Sigmoid colon (tissue), 7 donors: Measurements from ENCODE around the gene CELSR2. TPM values are rescaled to one million over a fixed set of nuclear protein-coding genes. Genes with fewer than 3 reads are reported as not detected.

Experiments
- DNase-seq: peaks from one replicate; pipeline ENCODE4 v3.0.0-alpha.2; 2019
- H3K27ac ChIP-seq, 4 donors: fragments of 200-600 bp; sonication (generic); one replicate each; pipeline ENCODE4 v1.5.1; 2016 to 2019; ENCODE audit warnings: mild to moderate bottlenecking in 1 of 4
- H3K27me3 ChIP-seq, 3 donors: fragments of 200-600 bp; sonication (generic); one replicate each; pipeline ENCODE4 v1.5.1; 2019; ENCODE audit warnings: mild to moderate bottlenecking in 1 of 3
- H3K36me3 ChIP-seq, 4 donors: fragments of 200-600 bp; sonication (generic); one replicate each; pipeline ENCODE4 v1.5.1; 2016 to 2019
- H3K4me1 ChIP-seq, 4 donors: fragments of 200-600 bp; sonication (generic); one replicate each; pipeline ENCODE4 v1.5.1; 2017 to 2019
- H3K4me3 ChIP-seq, 4 donors: fragments of 200-600 bp; sonication (generic); one replicate each; pipeline ENCODE4 v1.5.1; 2017 to 2019; ENCODE audit warnings: mild to moderate bottlenecking in 2 of 4, moderate library complexity in 1 of 4
- H3K9me3 ChIP-seq, 4 donors: fragments of 200-600 bp in 3 of 4; sonication (generic) in 3 of 4; one replicate each; pipeline versions ENCODE4 v1.5.1 to v1.6.1; 2013 to 2019
- EP300 ChIP-seq, 4 donors: sonication (generic); formaldehyde crosslinking; IDR thresholded peaks; one replicate each; pipeline ENCODE4 v1.6.1; 2017; ENCODE audit warnings: antibody characterized with exemption in 4 of 4
- POLR2A ChIP-seq, 2 donors: fragments of 450-650 bp; IDR thresholded peaks; one replicate each; pipeline ENCODE4 v1.6.1; 2016; ENCODE audit warnings: antibody characterized with exemption in 2 of 2, mild to moderate bottlenecking in 2 of 2, moderate library complexity in 2 of 2
- POLR2AphosphoS5 ChIP-seq, 4 donors: sonication (generic); formaldehyde crosslinking; IDR thresholded peaks; one replicate each; pipeline ENCODE4 v1.6.1; 2017; ENCODE audit warnings: antibody characterized with exemption in 4 of 4
- WGBS, 2 donors: extraction: QIAGEN DNeasy Blood & Tissue Kit; methylation state at CpG; one replicate each; pipeline ENCODE4 v1.1.7; 2013; 5-methylcytosine and 5-hydroxymethylcytosine counted together
- intact Hi-C: fragments of 100-400 bp; cut with DNase I; formaldehyde crosslinking; loops from one replicate; pipeline ENCODE4 v1.15.1; 2023
- polyA plus RNA-seq, 3 donors: library from polyadenylated mRNA; stranded (reverse); fragments of 200-250 nt; gene quantifications; one replicate each; pipeline ENCODE4 v1.2.3, GENCODE V29; 2013
- total RNA-seq, 4 donors: library from RNA; depleted of rRNA; stranded (reverse); fragments of >200 nt; gene quantifications; one replicate each; pipeline ENCODE4 v1.1.0, GENCODE V29; 2016
- TF ChIP-seq, protein P1 (sequence below), 4 experiments: fragments of 450-650 bp in 3 of 4; fragments of 200-600 bp in 1 of 4; IDR thresholded peaks; one replicate each; pipeline ENCODE4 v1.5.1; 2016 to 2019; ENCODE audit warnings: antibody characterized with exemption in 4 of 4, mild to moderate bottlenecking in 3 of 4, moderate library complexity in 2 of 4
- donor health status: healthy with polysubstance abuse.
- donor health status: Bipolar disorder and iron deficiency.
- donor health status: healthy.

The CELSR2 gene
- total and polyA plus RNA-seq, 7 donors = under 0.01 to 10.8 (median 3.6) TPM

DNA sequence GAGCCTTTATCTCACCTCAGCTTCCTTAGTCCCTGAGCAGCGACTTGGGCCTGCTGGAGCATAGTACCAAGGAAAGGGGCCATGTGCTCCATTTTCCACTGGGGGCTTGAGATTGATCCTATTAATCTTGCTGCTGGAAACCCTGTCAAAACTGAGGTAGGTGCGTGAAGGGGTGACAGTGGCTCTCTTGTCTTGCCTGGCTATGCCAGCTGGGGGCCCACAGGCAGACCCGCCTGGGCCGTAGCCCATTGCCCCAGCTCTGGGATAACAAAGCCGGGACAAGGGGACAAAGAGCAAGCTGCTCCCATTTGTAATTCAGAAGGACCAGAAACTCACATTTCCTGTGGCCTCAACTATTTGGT is 10.3 kb upstream of the CELSR2 start:
- intact Hi-C loops = no loop called here
- H3K27ac ChIP-seq = no peak overlapping the region
- peaks cover 0 to 25% (median 21%) of the 10 kb centered on the region in 4 donors for H3K4me1 ChIP-seq
- no peaks in the 10 kb centered on the region for H3K27me3 ChIP-seq
- H3K9me3 ChIP-seq = no peaks in the 10 kb centered on the region
- TF ChIP-seq POLR2AphosphoS5 (IDR thresholded peaks at IDR 0.05) = no peak
- TF ChIP-seq POLR2A (IDR thresholded peaks at IDR 0.05) = no peak
- TF ChIP-seq EP300 (IDR thresholded peaks at IDR 0.05) = no peak
- TF ChIP-seq, protein P1, sequence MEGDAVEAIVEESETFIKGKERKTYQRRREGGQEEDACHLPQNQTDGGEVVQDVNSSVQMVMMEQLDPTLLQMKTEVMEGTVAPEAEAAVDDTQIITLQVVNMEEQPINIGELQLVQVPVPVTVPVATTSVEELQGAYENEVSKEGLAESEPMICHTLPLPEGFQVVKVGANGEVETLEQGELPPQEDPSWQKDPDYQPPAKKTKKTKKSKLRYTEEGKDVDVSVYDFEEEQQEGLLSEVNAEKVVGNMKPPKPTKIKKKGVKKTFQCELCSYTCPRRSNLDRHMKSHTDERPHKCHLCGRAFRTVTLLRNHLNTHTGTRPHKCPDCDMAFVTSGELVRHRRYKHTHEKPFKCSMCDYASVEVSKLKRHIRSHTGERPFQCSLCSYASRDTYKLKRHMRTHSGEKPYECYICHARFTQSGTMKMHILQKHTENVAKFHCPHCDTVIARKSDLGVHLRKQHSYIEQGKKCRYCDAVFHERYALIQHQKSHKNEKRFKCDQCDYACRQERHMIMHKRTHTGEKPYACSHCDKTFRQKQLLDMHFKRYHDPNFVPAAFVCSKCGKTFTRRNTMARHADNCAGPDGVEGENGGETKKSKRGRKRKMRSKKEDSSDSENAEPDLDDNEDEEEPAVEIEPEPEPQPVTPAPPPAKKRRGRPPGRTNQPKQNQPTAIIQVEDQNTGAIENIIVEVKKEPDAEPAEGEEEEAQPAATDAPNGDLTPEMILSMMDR (IDR thresholded peaks at IDR 0.05) = no peak
- peaks cover 30 to 52% (median 47%) of the 10 kb centered on the region in 4 donors for H3K36me3 ChIP-seq
- DNase-seq = no peak
- no peak overlapping the region for H3K4me3 ChIP-seq
- WGBS, 2 donors = 64 to 72% methylated on average over 5 of the region's 5 CpGs

DNA sequence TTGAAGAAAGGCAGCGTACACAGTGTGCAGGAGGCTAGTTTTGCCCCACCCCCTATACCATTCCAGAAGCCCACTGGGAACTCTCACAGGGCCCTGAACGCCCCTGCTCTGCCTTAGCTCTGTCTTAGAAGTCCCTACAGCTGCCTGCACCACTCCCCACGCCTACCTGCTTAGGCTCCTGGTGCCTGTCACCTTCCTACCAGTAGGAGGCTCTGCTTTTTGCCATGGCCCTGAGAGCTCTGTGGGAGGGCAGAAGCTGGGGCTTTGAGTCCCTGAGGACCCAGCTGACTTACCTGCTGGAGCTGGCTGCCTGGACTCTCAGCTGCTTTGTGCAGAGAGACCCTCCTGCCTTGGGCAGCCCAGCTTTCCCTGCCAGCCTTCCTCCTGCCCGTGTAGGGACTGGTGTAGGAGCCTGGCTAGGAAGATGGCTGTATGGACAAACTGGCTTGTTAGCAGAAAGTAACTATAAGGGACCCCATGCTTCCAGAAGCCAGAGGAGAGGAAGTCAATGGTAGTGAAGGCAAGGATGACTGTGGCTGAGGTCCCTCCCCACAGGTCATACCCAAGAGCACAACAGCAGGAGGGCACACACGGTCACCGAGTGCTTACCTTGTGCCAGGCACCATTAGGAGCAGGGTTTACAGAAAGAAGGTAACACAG is 9.8 kb upstream of the CELSR2 start:
- peak; percentile 66 for DNase-seq

DNA sequence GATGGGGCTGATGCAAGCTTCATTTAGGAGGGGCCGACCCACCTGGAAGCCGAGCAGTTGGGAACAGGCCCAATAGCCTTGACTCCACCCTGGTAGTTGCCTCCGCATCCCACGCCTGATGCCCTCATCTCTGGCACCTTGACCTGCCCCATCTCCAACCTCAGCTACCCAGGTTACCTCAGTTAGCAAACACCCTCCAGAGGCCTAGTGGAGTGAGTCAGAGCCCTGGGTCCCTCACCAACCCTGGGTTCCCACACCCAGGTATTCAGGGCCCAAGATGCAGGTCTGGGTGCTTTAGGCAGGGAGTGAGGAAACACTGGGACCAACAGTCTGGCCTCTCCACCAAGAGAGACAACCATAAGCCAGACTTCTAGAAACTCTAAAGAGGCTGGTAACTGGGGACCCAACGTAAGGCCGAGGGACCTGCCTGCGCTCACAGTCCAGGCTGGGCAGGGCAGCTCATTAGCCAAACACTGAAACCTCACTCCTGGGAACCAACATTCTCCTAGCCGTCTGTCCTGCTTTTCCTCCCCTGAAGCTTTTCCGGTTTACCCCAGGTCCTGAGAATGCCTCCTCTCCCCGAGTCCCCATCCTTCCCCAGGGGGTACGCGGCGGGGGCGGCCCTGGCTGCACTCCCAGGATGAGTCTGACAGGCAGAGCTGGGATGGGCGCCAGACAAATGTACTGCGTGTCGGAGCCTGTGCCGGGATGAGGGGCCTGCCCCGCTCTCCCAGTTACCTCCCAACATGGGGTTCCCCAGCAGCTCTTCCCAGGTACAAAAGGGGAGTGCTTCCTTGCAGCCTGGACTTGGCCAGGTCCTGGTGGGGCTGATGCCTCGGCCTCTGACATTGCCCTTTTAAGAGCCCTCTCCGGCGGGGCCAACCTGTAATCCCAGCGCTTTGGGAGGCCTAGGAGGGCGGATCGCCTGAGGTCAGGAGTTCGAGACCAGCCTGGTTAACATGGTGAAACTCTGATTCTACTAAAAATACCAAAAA is 8.9 kb upstream of the CELSR2 start:
- intact Hi-C loops = no loop called here
- peak; percentile 84 for DNase-seq
- H3K27ac ChIP-seq = peak overlapping the region; percentile 62 to 73 (median 68)
- H3K27me3 ChIP-seq = no peaks in the 10 kb centered on the region
- H3K4me3 ChIP-seq = peak overlapping the region in 2 of 4 donors; percentile 12 to 20
- no peak for TF ChIP-seq EP300 (IDR thresholded peaks at IDR 0.05)
- TF ChIP-seq, protein P1 (IDR thresholded peaks at IDR 0.05) = no peak
- TF ChIP-seq POLR2A (IDR thresholded peaks at IDR 0.05) = no peak
- peak in 2 of 4 donors; percentile 42 to 60 for TF ChIP-seq POLR2AphosphoS5 (IDR thresholded peaks at IDR 0.05)
- H3K36me3 ChIP-seq = peaks cover 18 to 38% (median 34%) of the 10 kb centered on the region in 4 donors
- H3K9me3 ChIP-seq = no peaks in the 10 kb centered on the region
- WGBS, 2 donors = 26 to 47% methylated on average over 26 of the region's 26 CpGs
- peaks cover 0 to 25% (median 21%) of the 10 kb centered on the region in 4 donors for H3K4me1 ChIP-seq

More for the DNA sequence above, 9.8 kb upstream of the CELSR2 start:
- 57 to 68% methylated on average over 6 of the region's 6 CpGs for WGBS, 2 donors
- Histone ChIP-seq H3K4me1 (peaks cover 0 to 25% (median 21%) of the 10 kb centered on the region in 4 donors), H3K36me3 (peaks cover 27 to 47% (median 43%) of the 10 kb centered on the region in 4 donors), H3K9me3 (no peaks in the 10 kb centered on the region), H3K27me3 (no peaks in the 10 kb centered on the region), H3K4me3 (no peak overlapping the region), H3K27ac (peak overlapping the region; percentile 62 to 73 (median 68))
- intact Hi-C loops = no loop called here
- TF ChIP-seq, protein P1 (IDR thresholded peaks at IDR 0.05) = peak in 3 of 4 experiments; percentile 30 to 37 (median 34)
- TF ChIP-seq EP300 (IDR thresholded peaks at IDR 0.05) (no peak), POLR2A (IDR thresholded peaks at IDR 0.05) (no peak), POLR2AphosphoS5 (IDR thresholded peaks at IDR 0.05) (no peak)

DNA sequence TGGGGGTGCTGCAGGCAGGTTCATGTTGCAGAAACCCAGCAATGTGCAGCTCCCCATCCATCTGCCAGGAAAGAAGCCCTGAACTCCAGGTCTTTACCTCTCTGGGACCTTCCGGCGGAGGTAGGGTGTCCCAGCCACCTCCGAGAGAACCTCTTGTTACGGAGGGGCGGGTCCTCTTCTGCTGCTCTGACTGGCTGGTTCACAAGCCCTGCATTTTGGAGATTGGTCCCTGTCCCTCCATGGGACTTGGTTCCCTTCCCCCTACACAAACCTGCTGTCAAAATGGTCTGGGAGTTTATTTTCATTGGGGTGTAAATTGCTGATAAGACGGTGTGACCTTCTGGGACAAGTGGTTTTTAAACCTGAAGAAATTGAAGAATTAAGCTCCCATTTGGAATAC is 8.0 kb upstream of the CELSR2 start:
- 13 to 45% methylated on average over 6 of the region's 6 CpGs for WGBS, 2 donors

More for the DNA sequence above, 8.0 kb upstream of the CELSR2 start:
- TF ChIP-seq POLR2AphosphoS5 (IDR thresholded peaks at IDR 0.05) = no peak
- TF ChIP-seq POLR2A (IDR thresholded peaks at IDR 0.05) = no peak
- TF ChIP-seq, protein P1 (IDR thresholded peaks at IDR 0.05) = no peak
- TF ChIP-seq EP300 (IDR thresholded peaks at IDR 0.05) = no peak
- H3K4me3 ChIP-seq = no peak overlapping the region
- no peaks in the 10 kb centered on the region for H3K9me3 ChIP-seq
- H3K36me3 ChIP-seq = peaks cover 9 to 29% (median 25%) of the 10 kb centered on the region in 4 donors
- H3K4me1 ChIP-seq = peaks cover 0 to 25% (median 21%) of the 10 kb centered on the region in 4 donors
- H3K27ac ChIP-seq = no peak overlapping the region
- no peaks in the 10 kb centered on the region for H3K27me3 ChIP-seq
- intact Hi-C loops = no loop called here
- DNase-seq = peak; percentile 64
